ENCODE results near the gene PRR15.
A peak's percentile ranks its signal among the peaks of the same experiment; 100 is the strongest.

PRR15 gene

DNA sequence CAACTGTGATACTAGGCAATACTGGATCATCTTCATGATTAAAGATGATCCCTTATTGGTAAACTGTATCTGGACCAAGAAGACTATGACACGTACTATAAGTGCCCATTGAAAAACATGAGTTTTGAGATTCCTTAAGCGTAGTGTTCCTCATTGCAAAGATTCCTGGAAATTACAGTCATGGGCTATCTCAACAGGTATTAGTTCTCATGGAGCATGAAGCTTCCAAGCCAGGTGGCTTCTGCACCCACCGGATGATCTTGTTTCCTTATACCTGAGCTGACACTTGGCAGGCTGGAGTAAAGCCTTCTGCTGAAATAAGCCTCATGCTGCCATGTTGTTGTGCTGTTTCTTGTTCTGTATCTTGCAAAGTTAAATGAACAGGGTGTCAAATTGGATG is 8.6 kb upstream of the PRR15 start:
- TF ChIP-seq TAF1 (IDR thresholded peaks at IDR 0.05; ENCODE audit: low read depth) = no peak
- no peak for TF ChIP-seq YY1 (IDR thresholded peaks at IDR 0.05; ENCODE audit: low read depth)
- no peak for TF ChIP-seq RAD21 (IDR thresholded peaks at IDR 0.05; ENCODE audit: low read depth)
- TF ChIP-seq TEAD4 (IDR thresholded peaks at IDR 0.05) = no peak
- TF ChIP-seq, protein P1, sequence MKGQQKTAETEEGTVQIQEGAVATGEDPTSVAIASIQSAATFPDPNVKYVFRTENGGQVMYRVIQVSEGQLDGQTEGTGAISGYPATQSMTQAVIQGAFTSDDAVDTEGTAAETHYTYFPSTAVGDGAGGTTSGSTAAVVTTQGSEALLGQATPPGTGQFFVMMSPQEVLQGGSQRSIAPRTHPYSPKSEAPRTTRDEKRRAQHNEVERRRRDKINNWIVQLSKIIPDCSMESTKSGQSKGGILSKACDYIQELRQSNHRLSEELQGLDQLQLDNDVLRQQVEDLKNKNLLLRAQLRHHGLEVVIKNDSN (IDR thresholded peaks at IDR 0.05) = no peak
- no peak for TF ChIP-seq ZBTB7A (IDR thresholded peaks at IDR 0.05; ENCODE audit: low read depth)
- no peak for TF ChIP-seq EGR1 (IDR thresholded peaks at IDR 0.05)
- TF ChIP-seq TCF12 (IDR thresholded peaks at IDR 0.05; ENCODE audit: low read depth) = no peak
- TF ChIP-seq FOXM1 (IDR thresholded peaks at IDR 0.05; ENCODE audit: borderline replicate concordance, low read depth) = no peak
- TF ChIP-seq EP300 (IDR thresholded peaks at IDR 0.05; ENCODE audit: borderline replicate concordance) = no peak
- TF ChIP-seq, protein P2, sequence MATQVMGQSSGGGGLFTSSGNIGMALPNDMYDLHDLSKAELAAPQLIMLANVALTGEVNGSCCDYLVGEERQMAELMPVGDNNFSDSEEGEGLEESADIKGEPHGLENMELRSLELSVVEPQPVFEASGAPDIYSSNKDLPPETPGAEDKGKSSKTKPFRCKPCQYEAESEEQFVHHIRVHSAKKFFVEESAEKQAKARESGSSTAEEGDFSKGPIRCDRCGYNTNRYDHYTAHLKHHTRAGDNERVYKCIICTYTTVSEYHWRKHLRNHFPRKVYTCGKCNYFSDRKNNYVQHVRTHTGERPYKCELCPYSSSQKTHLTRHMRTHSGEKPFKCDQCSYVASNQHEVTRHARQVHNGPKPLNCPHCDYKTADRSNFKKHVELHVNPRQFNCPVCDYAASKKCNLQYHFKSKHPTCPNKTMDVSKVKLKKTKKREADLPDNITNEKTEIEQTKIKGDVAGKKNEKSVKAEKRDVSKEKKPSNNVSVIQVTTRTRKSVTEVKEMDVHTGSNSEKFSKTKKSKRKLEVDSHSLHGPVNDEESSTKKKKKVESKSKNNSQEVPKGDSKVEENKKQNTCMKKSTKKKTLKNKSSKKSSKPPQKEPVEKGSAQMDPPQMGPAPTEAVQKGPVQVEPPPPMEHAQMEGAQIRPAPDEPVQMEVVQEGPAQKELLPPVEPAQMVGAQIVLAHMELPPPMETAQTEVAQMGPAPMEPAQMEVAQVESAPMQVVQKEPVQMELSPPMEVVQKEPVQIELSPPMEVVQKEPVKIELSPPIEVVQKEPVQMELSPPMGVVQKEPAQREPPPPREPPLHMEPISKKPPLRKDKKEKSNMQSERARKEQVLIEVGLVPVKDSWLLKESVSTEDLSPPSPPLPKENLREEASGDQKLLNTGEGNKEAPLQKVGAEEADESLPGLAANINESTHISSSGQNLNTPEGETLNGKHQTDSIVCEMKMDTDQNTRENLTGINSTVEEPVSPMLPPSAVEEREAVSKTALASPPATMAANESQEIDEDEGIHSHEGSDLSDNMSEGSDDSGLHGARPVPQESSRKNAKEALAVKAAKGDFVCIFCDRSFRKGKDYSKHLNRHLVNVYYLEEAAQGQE (IDR thresholded peaks at IDR 0.05; ENCODE audit: low read depth) = no peak
- no peak for TF ChIP-seq CEBPB (IDR thresholded peaks at IDR 0.05)
- no peak for TF ChIP-seq CREB1 (IDR thresholded peaks at IDR 0.05; ENCODE audit: low read depth)
- TF ChIP-seq, protein P3, sequence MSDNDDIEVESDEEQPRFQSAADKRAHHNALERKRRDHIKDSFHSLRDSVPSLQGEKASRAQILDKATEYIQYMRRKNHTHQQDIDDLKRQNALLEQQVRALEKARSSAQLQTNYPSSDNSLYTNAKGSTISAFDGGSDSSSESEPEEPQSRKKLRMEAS (IDR thresholded peaks at IDR 0.05) = no peak
- no peak for TF ChIP-seq NFIC (IDR thresholded peaks at IDR 0.05)

DNA sequence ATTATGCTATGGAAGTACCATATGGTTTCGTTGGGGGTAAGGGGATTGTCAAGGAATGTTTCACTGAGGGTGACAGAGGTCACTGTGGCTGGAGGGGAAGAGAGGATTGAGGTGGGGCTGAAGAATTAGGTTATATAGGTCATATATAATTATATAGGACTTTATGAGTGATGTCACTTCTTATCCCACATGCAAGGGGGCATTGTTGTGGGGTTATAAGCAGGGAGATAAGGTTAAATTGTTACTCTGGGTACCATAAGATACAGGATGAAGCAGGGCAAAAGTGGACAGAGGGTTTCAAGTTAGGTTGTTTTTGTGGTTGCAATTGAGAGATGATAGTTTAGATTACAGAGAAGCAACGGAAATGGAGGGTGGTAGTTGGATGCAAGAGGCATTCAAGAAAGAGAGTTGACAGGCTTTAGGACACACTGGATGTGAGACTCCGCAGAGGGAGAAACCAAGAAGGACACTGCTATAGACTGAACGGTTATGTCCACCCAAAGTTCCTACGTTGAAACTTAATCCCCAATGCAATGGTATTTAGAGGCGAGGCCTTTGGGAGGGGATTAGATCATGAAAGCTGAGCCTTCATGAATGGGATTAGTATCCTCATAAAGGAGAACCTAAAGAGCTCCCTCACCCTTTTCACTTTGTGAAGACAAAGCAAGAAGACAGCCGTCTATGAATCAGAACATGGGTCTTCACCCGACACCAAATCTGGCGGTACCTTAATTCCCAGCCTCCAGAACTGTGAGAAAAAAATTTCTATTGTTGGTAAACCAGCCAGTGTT is 7.0 kb upstream of the PRR15 start:
- TF ChIP-seq, protein P1 (IDR thresholded peaks at IDR 0.05) = no peak
- no peak for TF ChIP-seq TAF1 (IDR thresholded peaks at IDR 0.05; ENCODE audit: low read depth)
- no peak for TF ChIP-seq YY1 (IDR thresholded peaks at IDR 0.05; ENCODE audit: low read depth)
- TF ChIP-seq RAD21 (IDR thresholded peaks at IDR 0.05; ENCODE audit: low read depth) = peak; percentile 21; the same call in 1 of the 2 replicates

DNA sequence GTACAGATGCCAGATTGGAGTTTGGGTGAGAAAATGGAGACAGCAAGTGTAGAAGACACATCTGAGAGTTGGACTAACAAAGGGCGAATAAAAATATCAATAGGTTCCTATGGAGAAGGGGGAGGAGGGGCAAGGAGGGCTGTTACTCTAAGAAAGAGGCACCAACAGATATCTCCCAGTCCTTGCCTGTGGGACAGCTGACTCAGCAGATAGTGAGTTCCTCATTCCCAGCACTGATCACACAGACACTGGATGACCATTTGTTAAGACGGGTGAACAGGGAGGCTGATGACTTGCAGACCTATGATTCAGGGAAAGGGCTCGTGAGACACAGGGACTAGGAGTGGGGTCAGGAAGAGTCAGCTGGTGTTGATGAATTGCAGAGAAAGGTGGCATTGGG is 5.7 kb upstream of the PRR15 start:
- TF ChIP-seq, protein P1 (IDR thresholded peaks at IDR 0.05) = no peak
- TF ChIP-seq TEAD4 (IDR thresholded peaks at IDR 0.05) = no peak
- TF ChIP-seq RAD21 (IDR thresholded peaks at IDR 0.05; ENCODE audit: low read depth) = no peak
- no peak for TF ChIP-seq EGR1 (IDR thresholded peaks at IDR 0.05)
- no peak for TF ChIP-seq CEBPB (IDR thresholded peaks at IDR 0.05)
- no peak for TF ChIP-seq NFIC (IDR thresholded peaks at IDR 0.05)
- TF ChIP-seq TAF1 (IDR thresholded peaks at IDR 0.05; ENCODE audit: low read depth) = no peak
- no peak for TF ChIP-seq TCF12 (IDR thresholded peaks at IDR 0.05; ENCODE audit: low read depth)
- no peak for TF ChIP-seq CREB1 (IDR thresholded peaks at IDR 0.05; ENCODE audit: low read depth)
- no peak for TF ChIP-seq FOXM1 (IDR thresholded peaks at IDR 0.05; ENCODE audit: borderline replicate concordance, low read depth)

DNA sequence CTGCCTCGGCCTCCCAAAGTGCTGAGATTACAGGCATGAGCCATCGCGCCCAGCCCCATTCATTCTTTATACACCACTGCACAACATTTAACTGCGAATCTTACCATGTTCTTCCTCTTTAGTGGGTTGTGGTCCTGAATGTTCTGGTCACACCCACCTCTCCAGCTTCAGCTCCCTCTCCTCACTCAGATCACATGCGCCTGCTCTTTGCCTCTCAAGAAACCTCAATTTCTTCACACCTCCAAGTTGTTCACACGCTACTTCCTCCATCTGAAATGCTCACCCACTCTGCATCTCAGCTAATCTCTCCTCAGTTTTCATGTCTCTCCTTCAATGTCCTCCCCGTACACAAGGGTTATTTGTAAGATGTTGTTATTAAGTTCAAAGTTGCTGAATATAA is 2.4 kb upstream of the PRR15 start:
- TF ChIP-seq TCF12 (IDR thresholded peaks at IDR 0.05; ENCODE audit: low read depth) (no peak), EGR1 (IDR thresholded peaks at IDR 0.05) (no peak), EP300 (IDR thresholded peaks at IDR 0.05; ENCODE audit: borderline replicate concordance) (no peak), CEBPB (IDR thresholded peaks at IDR 0.05) (no peak), NFIC (IDR thresholded peaks at IDR 0.05) (no peak), ZBTB7A (IDR thresholded peaks at IDR 0.05; ENCODE audit: low read depth) (no peak), CREB1 (IDR thresholded peaks at IDR 0.05; ENCODE audit: low read depth) (no peak), RAD21 (IDR thresholded peaks at IDR 0.05; ENCODE audit: low read depth) (no peak), FOXM1 (IDR thresholded peaks at IDR 0.05; ENCODE audit: borderline replicate concordance, low read depth) (no peak), TEAD4 (IDR thresholded peaks at IDR 0.05) (no peak)
- TF ChIP-seq, protein P3 (IDR thresholded peaks at IDR 0.05) = no peak

DNA sequence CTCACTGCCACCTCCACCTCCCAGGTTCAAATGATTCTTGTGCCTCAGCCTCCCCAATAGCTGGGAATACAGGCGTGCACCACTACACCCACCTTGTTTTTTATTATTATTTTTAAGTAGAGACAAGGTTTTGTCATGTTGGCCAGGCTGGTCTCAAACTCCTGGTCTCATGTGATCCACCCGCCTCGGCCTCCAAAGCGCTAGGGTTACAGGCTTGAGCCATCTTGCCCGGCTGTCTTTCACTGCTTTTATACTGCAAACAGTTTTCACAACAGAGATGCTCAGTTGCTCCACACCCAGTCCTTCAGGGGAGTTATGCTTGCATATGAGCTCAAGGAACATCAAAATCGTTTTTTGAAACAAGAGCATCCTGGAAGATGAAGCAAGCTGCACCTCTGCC is 1.3 kb upstream of the PRR15 start:
- no peak for TF ChIP-seq CREB1 (IDR thresholded peaks at IDR 0.05; ENCODE audit: low read depth)
- no peak for TF ChIP-seq EP300 (IDR thresholded peaks at IDR 0.05; ENCODE audit: borderline replicate concordance)
- TF ChIP-seq, protein P1 (IDR thresholded peaks at IDR 0.05) = no peak
- no peak for TF ChIP-seq FOXM1 (IDR thresholded peaks at IDR 0.05; ENCODE audit: borderline replicate concordance, low read depth)
- TF ChIP-seq NFIC (IDR thresholded peaks at IDR 0.05) = no peak
- TF ChIP-seq EGR1 (IDR thresholded peaks at IDR 0.05) = no peak
- TF ChIP-seq, protein P3 (IDR thresholded peaks at IDR 0.05) = no peak
- TF ChIP-seq RAD21 (IDR thresholded peaks at IDR 0.05; ENCODE audit: low read depth) = no peak
- no peak for TF ChIP-seq CEBPB (IDR thresholded peaks at IDR 0.05)
- no peak for TF ChIP-seq ZBTB7A (IDR thresholded peaks at IDR 0.05; ENCODE audit: low read depth)
- TF ChIP-seq, protein P2 (IDR thresholded peaks at IDR 0.05; ENCODE audit: low read depth) = no peak
